Keratinocyte (primary cell): ENCODE results near the gene SHMT2. TPM values are rescaled to one million over a fixed set of nuclear protein-coding genes. Genes with fewer than 3 reads are reported as not detected.

Experiments
- DNase-seq: peaks from one replicate; pipeline ENCODE4 v3.0.0-alpha.2; 2011; ENCODE audit warnings: low read depth, missing footprints, low spot score
- FAIRE-seq: peaks from 2 replicates; lab custom pipeline; 2011; peaks lifted over from hg19 to GRCh38; lab: Jason Lieb, UNC
- H2AFZ ChIP-seq: 2 replicates; pipeline ENCODE4 v1.6.0; 2012; ENCODE audit warnings: low read length, control low read depth, inconsistent platforms; ENCODE audit not compliant: control insufficient read depth
- H3K27ac ChIP-seq: 2 replicates; pipeline ENCODE4 v1.5.1; 2011; ENCODE audit warnings: low read length; ENCODE audit not compliant: control insufficient read depth, insufficient read depth
- H3K27me3 ChIP-seq: 3 replicates; pipeline ENCODE4 v1.6.0; 2011; ENCODE audit warnings: low read length; ENCODE audit not compliant: control insufficient read depth, insufficient read depth; ENCODE audit errors: extremely low read depth
- H3K36me3 ChIP-seq, 2 experiments: 2 replicates in 1 of 2; 3 replicates in 1 of 2; pipeline ENCODE4 v1.5.1; 2011; ENCODE audit warnings: low read length in 2 of 2, mild to moderate bottlenecking in 1 of 2; ENCODE audit not compliant: control insufficient read depth in 2 of 2, insufficient read depth in 2 of 2; ENCODE audit errors: extremely low read depth in 1 of 2
- H3K4me1 ChIP-seq: 3 replicates; pipeline ENCODE4 v1.5.1; 2011; ENCODE audit warnings: low read length; ENCODE audit not compliant: control insufficient read depth, insufficient read depth; ENCODE audit errors: extremely low read depth
- H3K4me2 ChIP-seq: 3 replicates; pipeline ENCODE4 v1.6.0; 2011; ENCODE audit warnings: low read depth, low read length; ENCODE audit not compliant: control insufficient read depth, insufficient read depth; ENCODE audit errors: extremely low read depth
- H3K4me3 ChIP-seq, 3 experiments: fragments of 200-600 bp in 1 of 3; sonication (generic) in 1 of 3; 2 replicates in 2 of 3; 3 replicates in 1 of 3; pipeline ENCODE4 v1.5.1; 2011 to 2016; ENCODE audit warnings: low read length in 3 of 3, mild to moderate bottlenecking in 3 of 3, control low read depth in 2 of 3, inconsistent platforms in 1 of 3, low read depth in 1 of 3, mixed read lengths in 1 of 3, mixed run types in 1 of 3, moderate library complexity in 1 of 3; ENCODE audit not compliant: control insufficient read depth in 2 of 3, insufficient read depth in 2 of 3; ENCODE audit errors: extremely low read depth in 1 of 3
- H3K79me2 ChIP-seq: 2 replicates; pipeline ENCODE4 v1.6.0; 2012; ENCODE audit warnings: low read length; ENCODE audit not compliant: control insufficient read depth, insufficient read depth
- H3K9ac ChIP-seq: 3 replicates; pipeline ENCODE4 v1.6.0; 2011; ENCODE audit warnings: low read length; ENCODE audit not compliant: control insufficient read depth, insufficient read depth; ENCODE audit errors: extremely low read depth
- H3K9me1 ChIP-seq: 3 replicates; pipeline ENCODE4 v1.6.0; 2011; ENCODE audit warnings: low read length; ENCODE audit not compliant: control insufficient read depth, insufficient read depth; ENCODE audit errors: extremely low read depth
- H3K9me3 ChIP-seq: 2 replicates; pipeline ENCODE4 v1.5.1; 2012; ENCODE audit warnings: low read depth, low read length; ENCODE audit not compliant: control insufficient read depth
- H4K20me1 ChIP-seq: 3 replicates; pipeline ENCODE4 v1.6.0; 2011; ENCODE audit warnings: low read length; ENCODE audit not compliant: control insufficient read depth, insufficient read depth; ENCODE audit errors: extremely low read depth
- CTCF ChIP-seq, 3 experiments: IDR thresholded peaks in 1 of 3; conservative IDR thresholded peaks in 1 of 3; optimal IDR thresholded peaks in 1 of 3; 2 replicates in 2 of 3; 3 replicates in 1 of 3; pipeline versions ENCODE3 to v1.5.1; 2011; ENCODE audit warnings: low read length in 3 of 3, mild to moderate bottlenecking in 3 of 3, moderate library complexity in 2 of 3, control low read depth in 1 of 3, inconsistent platforms in 1 of 3; ENCODE audit not compliant: insufficient read depth in 2 of 3; ENCODE audit errors: extremely low read depth in 1 of 3
- EZH2 ChIP-seq: IDR thresholded peaks from one replicate; pipeline ENCODE4 v1.6.1; 2012; ENCODE audit warnings: inconsistent platforms, mild to moderate bottlenecking, low read length, moderate library complexity
- dilution Hi-C: fragments of 300-500 bp; cut with MboI; formaldehyde crosslinking; loops from one replicate; pipeline ENCODE4 v1.7.0; 2020; ENCODE audit warnings: low sequenced_read_pairs; ENCODE audit not compliant: extremely low pct_ligation_motif_present
- polyA plus RNA-seq, 5 experiments: library from polyadenylated mRNA; depleted of rRNA in 3 of 5; stranded (reverse) in 3 of 5; stranded (forward) in 1 of 5; unstranded in 1 of 5; fragments of >200 nt; gene quantifications; 1 replicate in 1 of 5; 2 replicates in 3 of 5; 3 replicates in 1 of 5; pipeline versions ENCODE4 v1.2.1 to v1.2.3, GENCODE V29; 2011 to 2012; ENCODE audit warnings: missing spikeins in 2 of 5, low read depth in 1 of 5, low replicate concordance in 1 of 5

The SHMT2 gene
- polyA plus RNA-seq, 1 donor (not counting 4 experiments of a cell fraction or from before 2014, with no cell fraction given) = 128 TPM

DNA sequence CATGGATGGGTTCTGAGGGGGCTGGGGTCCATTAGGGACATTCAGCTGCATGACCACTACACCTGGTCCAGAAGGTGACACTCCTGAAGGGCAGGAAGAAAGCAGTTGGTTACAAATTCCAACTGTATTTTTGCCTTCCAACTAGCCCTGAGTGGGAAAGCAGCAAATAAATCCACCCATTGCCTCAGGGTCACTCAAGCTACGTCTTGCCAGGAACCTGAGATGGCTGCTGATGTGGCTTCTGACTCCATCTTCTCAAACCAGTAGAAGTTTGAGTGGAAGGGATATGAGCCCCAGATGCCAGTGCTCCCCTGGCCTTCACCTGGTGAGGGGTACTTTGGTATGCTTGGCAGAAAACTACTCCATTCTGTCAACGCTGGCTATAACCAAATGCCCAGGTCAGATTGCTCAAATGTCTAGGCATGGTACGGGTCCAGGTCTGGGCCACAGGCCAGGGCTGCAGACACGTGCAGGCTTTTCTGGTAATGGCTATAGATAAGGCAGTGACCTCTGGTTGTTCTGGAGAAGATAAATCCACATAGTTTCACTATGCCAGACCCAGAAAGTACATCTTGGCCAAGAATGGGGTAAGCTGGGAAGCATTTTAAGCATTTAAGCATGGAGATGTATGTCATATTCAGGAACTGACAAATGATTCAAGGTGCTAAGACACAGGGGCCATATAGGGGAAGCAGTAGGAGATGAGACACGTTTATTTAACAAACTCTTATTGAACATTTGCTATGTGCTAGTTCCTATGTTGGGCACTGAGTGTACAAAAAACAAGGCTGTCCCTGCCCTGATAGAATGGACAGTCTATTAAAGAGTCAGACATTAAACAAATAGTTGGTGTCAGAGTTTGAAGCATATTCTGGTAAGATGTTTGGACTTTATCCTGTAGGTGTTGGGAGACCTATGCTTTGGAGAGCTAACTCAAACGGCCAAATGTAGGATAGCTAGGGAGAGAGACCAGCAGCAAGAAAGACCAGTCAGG is 29.8 kb downstream of the SHMT2 start:
- Histone ChIP-seq H3K9ac (no peak overlapping the region), H3K79me2 (no peaks in the 10 kb centered on the region), H3K4me1 (no peaks in the 10 kb centered on the region), H3K27ac (no peak overlapping the region), H4K20me1 (no peaks in the 10 kb centered on the region), H3K4me2 (no peak overlapping the region), H3K4me3 (no peak overlapping the region), H3K27me3 (no peaks in the 10 kb centered on the region), H3K9me3 (no peaks in the 10 kb centered on the region), H3K9me1 (no peaks in the 10 kb centered on the region), H2AFZ (no peak overlapping the region), H3K36me3 (peaks cover 22 to 27% of the 10 kb centered on the region in 2 experiments)
- TF ChIP-seq EZH2 (no peak), CTCF (optimal IDR thresholded peaks at IDR 0.05 in 1 of 3, IDR thresholded peaks at IDR 0.05 in 1 of 3, conservative IDR thresholded peaks at IDR 0.05 in 1 of 3; ENCODE audit: extremely low read depth in 1 of 3, insufficient read depth in 2 of 3, low read length in 3 of 3) (no peak)
- dilution Hi-C loops = no loop called here
- DNase-seq (no peak), FAIRE-seq (no peak)

- DNase-seq = no peak
- no peaks in the 10 kb centered on the region for H4K20me1 ChIP-seq
- H3K27ac ChIP-seq = no peak overlapping the region
- no peak overlapping the region for H3K4me3 ChIP-seq
- H3K36me3 ChIP-seq = peaks cover 25% of the 10 kb centered on the region in 2 experiments
- TF ChIP-seq EZH2 (no peak), CTCF (optimal IDR thresholded peaks at IDR 0.05 in 1 of 3, IDR thresholded peaks at IDR 0.05 in 1 of 3, conservative IDR thresholded peaks at IDR 0.05 in 1 of 3; ENCODE audit: extremely low read depth in 1 of 3, insufficient read depth in 2 of 3, low read length in 3 of 3) (no peak)
- H3K4me2 ChIP-seq = no peak overlapping the region
- no peaks in the 10 kb centered on the region for H3K79me2 ChIP-seq
- no peak for FAIRE-seq
- H3K4me1 ChIP-seq = no peaks in the 10 kb centered on the region
- no peak overlapping the region for H3K9ac ChIP-seq
- H3K27me3 ChIP-seq = no peaks in the 10 kb centered on the region
- dilution Hi-C loops = no loop called here
- no peaks in the 10 kb centered on the region for H3K9me3 ChIP-seq
- H3K9me1 ChIP-seq = no peaks in the 10 kb centered on the region
- no peak overlapping the region for H2AFZ ChIP-seq
Observed at GRCh38 chr12:57260366-57260765, 30.9 kb downstream of the SHMT2 start.
